Mesenchymal stem cell (in vitro differentiated cells and primary cell): ENCODE data around the gene ACKR3.

Experiments
- DNase-seq: peaks from one replicate; pipeline ENCODE4 v3.0.0-alpha.2; 2013
- H2AFZ ChIP-seq: one replicate; pipeline ENCODE4 v1.6.1; 2013; ENCODE audit warnings: low read depth, mild to moderate bottlenecking, control low read depth, inconsistent platforms, low read length, moderate library complexity
- H2AK5ac ChIP-seq: 2 replicates; pipeline ENCODE4 v1.6.1; 2013; ENCODE audit warnings: low read length, moderate library complexity, mild to moderate bottlenecking, inconsistent platforms; ENCODE audit not compliant: severe bottlenecking
- H2BK120ac ChIP-seq: one replicate; pipeline ENCODE4 v1.6.1; 2013; ENCODE audit warnings: low read depth, mild to moderate bottlenecking, inconsistent platforms, low read length, moderate library complexity
- H2BK12ac ChIP-seq, 2 experiments: one replicate each; pipeline ENCODE4 v1.6.1; 2013; ENCODE audit warnings: inconsistent platforms in 2 of 2, low read length in 2 of 2, mild to moderate bottlenecking in 2 of 2, moderate library complexity in 2 of 2, control low read depth in 1 of 2
- H2BK15ac ChIP-seq: one replicate; pipeline ENCODE4 v1.6.1; 2013; ENCODE audit warnings: mild to moderate bottlenecking, low read depth, inconsistent platforms; ENCODE audit not compliant: poor library complexity, severe bottlenecking
- H2BK5ac ChIP-seq: 2 replicates; pipeline ENCODE4 v1.6.1; 2013; ENCODE audit warnings: low read depth, mild to moderate bottlenecking, low read length, control low read depth, inconsistent platforms; ENCODE audit not compliant: poor library complexity, severe bottlenecking
- H3K14ac ChIP-seq, 2 experiments: one replicate each; pipeline ENCODE4 v1.6.1; 2013; ENCODE audit warnings: inconsistent platforms in 2 of 2, low read length in 2 of 2, control low read depth in 1 of 2, mild to moderate bottlenecking in 1 of 2, moderate library complexity in 1 of 2
- H3K18ac ChIP-seq, 2 experiments: one replicate each; pipeline ENCODE4 v1.6.1; 2013; ENCODE audit warnings: inconsistent platforms in 2 of 2, low read length in 2 of 2, control low read depth in 1 of 2, low read depth in 1 of 2, mild to moderate bottlenecking in 1 of 2
- H3K23ac ChIP-seq, 2 experiments: one replicate each; pipeline ENCODE4 v1.6.1; 2013; ENCODE audit warnings: inconsistent platforms in 2 of 2, low read length in 2 of 2, mild to moderate bottlenecking in 2 of 2, moderate library complexity in 2 of 2, control low read depth in 1 of 2
- H3K27ac ChIP-seq: 2 replicates; pipeline ENCODE4 v1.5.1; 2013; ENCODE audit warnings: mild to moderate bottlenecking, moderate library complexity, low read length, control low read depth, inconsistent platforms; ENCODE audit not compliant: poor library complexity, severe bottlenecking
- H3K27me3 ChIP-seq, 2 experiments: 2 replicates each; pipeline versions ENCODE4 v1.6.1 to v1.7.0; 2013; ENCODE audit warnings: low read length in 2 of 2, mild to moderate bottlenecking in 2 of 2, moderate library complexity in 2 of 2, control low read depth in 1 of 2, inconsistent platforms in 1 of 2; ENCODE audit not compliant: control insufficient read depth in 1 of 2, insufficient read depth in 1 of 2
- H3K36me3 ChIP-seq, 2 experiments: 2 replicates each; pipeline versions ENCODE4 v1.6.1 to v1.7.0; 2013; ENCODE audit warnings: low read length in 2 of 2, control low read depth in 1 of 2, inconsistent platforms in 1 of 2, low read depth in 1 of 2, mild to moderate bottlenecking in 1 of 2; ENCODE audit not compliant: insufficient read depth in 2 of 2, control insufficient read depth in 1 of 2
- H3K4ac ChIP-seq, 2 experiments: one replicate each; pipeline ENCODE4 v1.6.1; 2013; ENCODE audit warnings: inconsistent platforms in 2 of 2, low read length in 2 of 2, mild to moderate bottlenecking in 2 of 2, moderate library complexity in 2 of 2, control low read depth in 1 of 2, low read depth in 1 of 2
- H3K4me1 ChIP-seq: 2 replicates; pipeline ENCODE4 v1.6.1; 2013; ENCODE audit warnings: low read depth, low read length, control low read depth; ENCODE audit not compliant: control insufficient read depth, insufficient read depth
- H3K4me2 ChIP-seq: 2 replicates; pipeline ENCODE4 v1.6.1; 2013; ENCODE audit warnings: low read length, mild to moderate bottlenecking, inconsistent platforms; ENCODE audit not compliant: poor library complexity, severe bottlenecking
- H3K4me3 ChIP-seq, 2 experiments: 2 replicates each; pipeline versions ENCODE4 v1.5.1 to v1.7.0; 2013; ENCODE audit warnings: low read length in 2 of 2, mild to moderate bottlenecking in 2 of 2, control low read depth in 1 of 2, low read depth in 1 of 2; ENCODE audit not compliant: insufficient read depth in 1 of 2
- H3K79me1 ChIP-seq: replicated peaks from 2 replicates; pipeline ENCODE4 v1.6.1; 2013; ENCODE audit warnings: mild to moderate bottlenecking, control low read depth, low read length, inconsistent platforms; ENCODE audit not compliant: poor library complexity, severe bottlenecking
- H3K9ac ChIP-seq: 2 replicates; pipeline ENCODE4 v1.7.0; 2013; ENCODE audit warnings: mild to moderate bottlenecking, low read length, moderate library complexity
- H3K9me3 ChIP-seq: 2 replicates; pipeline ENCODE4 v1.7.0; 2013; ENCODE audit warnings: mild to moderate bottlenecking, low read length; ENCODE audit not compliant: control insufficient read depth
- H4K8ac ChIP-seq: one replicate; pipeline ENCODE4 v1.6.1; 2013; ENCODE audit warnings: inconsistent platforms, mild to moderate bottlenecking, low read length, moderate library complexity
- H4K91ac ChIP-seq: one replicate; pipeline ENCODE4 v1.6.1; 2013; ENCODE audit warnings: mild to moderate bottlenecking, low read length, inconsistent platforms
- WGBS: methylation state at CpG from one replicate; pipeline ENCODE4 v1.1.7; 2013; ENCODE audit warnings: mixed read lengths; 5-methylcytosine and 5-hydroxymethylcytosine counted together

The ACKR3 gene

DNA sequence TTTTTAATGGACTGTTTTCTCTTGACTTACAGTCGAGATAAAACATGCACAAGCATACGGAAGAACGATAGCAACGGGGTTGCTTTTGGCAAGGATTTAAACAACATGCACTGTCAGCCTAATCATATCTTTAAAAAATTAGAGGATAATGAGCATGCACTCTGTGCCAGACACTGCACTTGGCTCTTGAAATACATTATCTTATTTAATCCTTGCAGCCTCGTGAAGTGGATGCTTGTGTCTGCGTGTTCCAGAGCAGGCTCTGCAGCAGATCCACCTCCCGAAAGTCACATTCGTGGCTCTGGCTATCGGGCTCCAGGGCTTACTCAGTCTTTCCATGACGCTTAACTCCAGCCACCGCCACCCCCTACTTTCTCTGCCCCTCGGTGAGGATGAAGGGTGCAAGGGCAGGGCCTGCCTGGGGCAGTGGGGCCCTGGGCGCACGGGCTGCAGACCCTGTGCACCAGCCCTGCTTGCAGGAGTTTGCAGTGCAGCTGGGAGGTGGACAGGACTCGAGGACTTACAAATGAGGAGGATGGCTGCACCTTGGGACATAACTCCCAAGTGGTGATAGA, 61.7 kb downstream of the ACKR3 start:
- no peak overlapping the region for H3K9ac ChIP-seq
- H2AK5ac ChIP-seq: no peak overlapping the region
- H3K4me1 ChIP-seq: no peaks in the 10 kb centered on the region
- H3K9me3 ChIP-seq: no peaks in the 10 kb centered on the region
- H4K8ac ChIP-seq: no peak overlapping the region
- WGBS: 83% methylated on average over 15 of the region's 15 CpGs
- H2BK15ac ChIP-seq: no peak overlapping the region
- no peak overlapping the region for H2BK120ac ChIP-seq
- no peaks in the 10 kb centered on the region for H3K36me3 ChIP-seq
- H3K18ac ChIP-seq: no peak overlapping the region
- H3K23ac ChIP-seq: no peak overlapping the region
- no peak overlapping the region for H3K4me3 ChIP-seq
- H3K14ac ChIP-seq: peak overlapping the region in 1 of 2 experiments; percentile 41
- H3K27me3 ChIP-seq: peaks cover 3 to 47% of the 10 kb centered on the region in 2 experiments
- DNase-seq: no peak
- H4K91ac ChIP-seq: no peak overlapping the region
- H3K27ac ChIP-seq: no peak overlapping the region
- H2BK5ac ChIP-seq: no peak overlapping the region
- no peak overlapping the region for H2BK12ac ChIP-seq
- no peak overlapping the region for H2AFZ ChIP-seq
- H3K79me1 ChIP-seq: no peaks in the 10 kb centered on the region
- H3K4ac ChIP-seq: no peak overlapping the region
- no peak overlapping the region for H3K4me2 ChIP-seq

DNA sequence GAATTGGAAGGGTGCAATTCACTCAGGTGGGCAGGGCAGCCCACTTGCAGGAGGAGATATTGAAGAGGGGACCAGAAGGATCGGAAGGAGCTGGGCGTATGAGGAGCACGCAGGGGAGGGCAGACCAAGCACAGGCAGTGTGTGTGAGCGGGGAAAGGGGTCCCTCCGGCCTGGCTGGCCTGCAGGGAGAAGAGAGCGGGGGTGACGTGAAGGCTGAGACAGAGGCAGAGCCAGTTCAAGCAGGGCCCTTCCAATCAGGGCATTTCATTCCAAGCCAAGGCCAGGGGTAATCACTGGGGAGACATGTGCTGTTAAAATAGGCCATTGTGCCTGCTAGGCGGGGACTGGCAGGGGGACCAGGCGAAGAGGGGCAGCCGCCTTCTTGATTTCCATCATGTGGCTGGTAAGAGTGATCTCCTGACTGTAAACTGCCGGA, 62.2 kb downstream of the ACKR3 start:
- no peak overlapping the region for H2AK5ac ChIP-seq
- H3K79me1 ChIP-seq: no peaks in the 10 kb centered on the region
- no peak for DNase-seq
- H2AFZ ChIP-seq: no peak overlapping the region
- no peak overlapping the region for H4K91ac ChIP-seq
- H2BK5ac ChIP-seq: no peak overlapping the region
- H3K27me3 ChIP-seq: peaks cover 3 to 42% of the 10 kb centered on the region in 2 experiments
- H3K23ac ChIP-seq: no peak overlapping the region
- H3K9me3 ChIP-seq: no peaks in the 10 kb centered on the region
- no peak overlapping the region for H2BK120ac ChIP-seq
- no peak overlapping the region for H3K9ac ChIP-seq
- WGBS: 92% methylated on average over 11 of the region's 11 CpGs
- H4K8ac ChIP-seq: no peak overlapping the region
- no peaks in the 10 kb centered on the region for H3K4me1 ChIP-seq
- H2BK15ac ChIP-seq: no peak overlapping the region
- H3K4ac ChIP-seq: no peak overlapping the region
- no peak overlapping the region for H3K18ac ChIP-seq
- H3K14ac ChIP-seq: peak overlapping the region in 1 of 2 experiments; percentile 41
- H3K36me3 ChIP-seq: no peaks in the 10 kb centered on the region
- no peak overlapping the region for H3K27ac ChIP-seq
- H3K4me3 ChIP-seq: no peak overlapping the region
- no peak overlapping the region for H3K4me2 ChIP-seq
- H2BK12ac ChIP-seq: no peak overlapping the region
